K562 (cell line): ENCODE measurements around the gene MAD1L1. TPM values are rescaled to one million over a fixed set of nuclear protein-coding genes. Genes with fewer than 3 reads are reported as not detected.

Experiments
- ATAC-seq: fragments of 200-7000 bp; cut with Tn5 transposase; 3 replicates; pipeline ENCODE4 v1.9.1; 2020; ENCODE audit warnings: moderate library complexity
- BruUV-seq: library from RNA; stranded (reverse); fragments of 400-500 nt; replicated peaks from 2 replicates; lab custom pipeline; 2021; lab: Mats Ljungman, UMichigan
- CTCF ChIA-PET: fragments of 300-600 bp; formaldehyde crosslinking; extraction: SDS; loops from one replicate; lab custom pipeline; 2021; ENCODE audit warnings: low intra/inter-chr PET ratio; lab: Yijun Ruan, JAX
- POLR2A ChIA-PET: fragments of 300-600, 350-650 bp; sonication (Branson Sonifier 250); formaldehyde crosslinking; extraction: SDS; loops from one replicate; lab custom pipeline; 2021; ENCODE audit warnings: antibody characterized with exemption, inconsistent platforms; lab: Yijun Ruan, JAX
- DNase-seq, 4 experiments: peaks; one replicate each; pipeline versions ENCODE4 v3.0.0 to v3.0.0-alpha.2; 2011 to 2018; ENCODE audit warnings: low spot score in 3 of 4, mixed read lengths in 3 of 4; ENCODE audit errors: extremely low read depth in 1 of 4
- FAIRE-seq: peaks from 2 replicates; lab custom pipeline; 2011; peaks lifted over from hg19 to GRCh38; lab: Jason Lieb, UNC
- H2AFZ ChIP-seq: 2 replicates; pipeline ENCODE4 v1.6.0; 2011; ENCODE audit warnings: low read depth, low read length, control low read depth, inconsistent platforms
- H3K27ac ChIP-seq: fragments of 200-600 bp; 3 replicates; pipeline ENCODE4 v1.8.0; 2011; ENCODE audit warnings: low read depth, mild to moderate bottlenecking, control low read depth, inconsistent platforms, low read length, moderate library complexity, mixed read lengths; ENCODE audit errors: extremely low read depth
- H3K27me3 ChIP-seq, 2 experiments: fragments of 300-600 bp in 1 of 2; 2 replicates in 1 of 2; 3 replicates in 1 of 2; pipeline versions ENCODE4 v1.6.0 to v1.8.0; 2011; ENCODE audit warnings: inconsistent platforms in 2 of 2, low read length in 2 of 2, mild to moderate bottlenecking in 1 of 2, mixed read lengths in 1 of 2, moderate library complexity in 1 of 2; ENCODE audit not compliant: control insufficient read depth in 2 of 2, insufficient read depth in 2 of 2
- H3K36me3 ChIP-seq: fragments of 300-600 bp; 3 replicates; pipeline ENCODE4 v1.8.0; 2011; ENCODE audit warnings: mild to moderate bottlenecking, low read length, inconsistent platforms; ENCODE audit not compliant: control insufficient read depth, insufficient read depth
- H3K4me1 ChIP-seq, 2 experiments: fragments of 200-600 bp in 1 of 2; replicated peaks in 1 of 2; 2 replicates in 1 of 2; 3 replicates in 1 of 2; pipeline versions ENCODE4 v1.5.1 to v1.8.0; 2011; ENCODE audit warnings: inconsistent platforms in 2 of 2, low read length in 2 of 2, mild to moderate bottlenecking in 1 of 2, mixed read lengths in 1 of 2, moderate library complexity in 1 of 2; ENCODE audit not compliant: control insufficient read depth in 2 of 2, insufficient read depth in 2 of 2
- H3K4me2 ChIP-seq: 2 replicates; pipeline ENCODE4 v1.6.1; 2011; ENCODE audit warnings: low read length, control low read depth, inconsistent platforms, mixed read lengths; ENCODE audit not compliant: insufficient read depth
- H3K4me3 ChIP-seq: fragments of 200-600 bp; sonication (generic), shearing (Covaris generic); 2 replicates; pipeline ENCODE4 v1.5.1; 2016; ENCODE audit warnings: control low read depth, inconsistent platforms
- H3K79me2 ChIP-seq: fragments of 200-600 bp; 3 replicates; pipeline ENCODE4 v1.8.0; 2011; ENCODE audit warnings: low read length, inconsistent platforms; ENCODE audit not compliant: control insufficient read depth, insufficient read depth
- H3K9ac ChIP-seq, 2 experiments: 2 replicates each; pipeline versions ENCODE4 v1.6.0 to v1.6.1; 2011; ENCODE audit warnings: low read depth in 2 of 2, low read length in 2 of 2, control low read depth in 1 of 2, inconsistent platforms in 1 of 2, mild to moderate bottlenecking in 1 of 2, mixed read lengths in 1 of 2; ENCODE audit not compliant: insufficient read depth in 1 of 2
- H3K9me1 ChIP-seq: one replicate; pipeline ENCODE4 v1.6.0; 2011; ENCODE audit warnings: inconsistent platforms, mild to moderate bottlenecking, low read length, moderate library complexity; ENCODE audit not compliant: control insufficient read depth, insufficient read depth
- H3K9me3 ChIP-seq: replicated peaks from 2 replicates; pipeline ENCODE4 v1.5.1; 2011; ENCODE audit warnings: low read depth, low read length, inconsistent platforms; ENCODE audit not compliant: control insufficient read depth, insufficient read depth
- H4K20me1 ChIP-seq: replicated peaks from 2 replicates; pipeline ENCODE4 v1.6.1; 2011; ENCODE audit warnings: low read length, inconsistent platforms, mixed read lengths; ENCODE audit not compliant: control insufficient read depth, insufficient read depth
- DMBX1 ChIP-seq: fragments of 250-450 bp; sonication (Bioruptor Pico); IDR thresholded peaks from 2 replicates; pipeline ENCODE4 v1.8.0; 2022; ENCODE audit warnings: inconsistent platforms, mild to moderate bottlenecking, moderate library complexity, borderline replicate concordance
- EGR1 ChIP-seq: fragments of 450-650 bp; conservative IDR thresholded peaks from 2 replicates; pipeline ENCODE4 v1.6.1; 2017; ENCODE audit warnings: mild to moderate bottlenecking
- EP300 ChIP-seq: IDR thresholded peaks from 2 replicates; pipeline ENCODE4 v1.6.1; 2012; ENCODE audit warnings: low read length, improper control_type of control experiment
- FIP1L1 ChIP-seq: fragments of 200-400 bp; formaldehyde crosslinking; IDR thresholded peaks from 2 replicates; pipeline ENCODE4 v1.6.1; 2018; ENCODE audit warnings: mild to moderate bottlenecking, low read depth, low read length; ENCODE audit not compliant: poor library complexity, severe bottlenecking
- FOXJ2 ChIP-seq: fragments of 200-800 bp; sonication (Bioruptor generic); IDR thresholded peaks from 2 replicates; pipeline ENCODE4 v1.6.1; 2016; ENCODE audit warnings: missing genetic modification characterization, missing compliant biosample characterization
- HDAC1 ChIP-seq, 2 experiments: fragments of 450-650 bp; IDR thresholded peaks; 2 replicates each; pipeline ENCODE4 v1.6.1; 2016 to 2017; ENCODE audit warnings: inconsistent platforms in 1 of 2, mild to moderate bottlenecking in 1 of 2, moderate library complexity in 1 of 2
- HMG20B ChIP-seq: fragments of 250-450 bp; sonication (Bioruptor Pico); IDR thresholded peaks from 2 replicates; pipeline ENCODE4 v1.5.0; 2021; ENCODE audit warnings: mild to moderate bottlenecking
- KAT7 ChIP-seq: sonication (generic); formaldehyde crosslinking; IDR thresholded peaks from 2 replicates; pipeline ENCODE4 v1.8.0; 2022; ENCODE audit warnings: missing genetic modification reagents, mild to moderate bottlenecking, borderline replicate concordance
- MED1 ChIP-seq: sonication (generic); formaldehyde crosslinking; IDR thresholded peaks from 2 replicates; pipeline ENCODE4 v1.8.1; 2023; ENCODE audit warnings: missing genetic modification reagents, borderline replicate concordance
- MXI1 ChIP-seq: IDR thresholded peaks from 2 replicates; pipeline ENCODE4 v1.6.1; 2011; ENCODE audit warnings: low read depth, mild to moderate bottlenecking, improper control_type of control experiment, low read length
- NEUROD1 ChIP-seq: fragments of 150-350 bp; IDR thresholded peaks from 2 replicates; pipeline ENCODE4 v1.6.1; 2014; ENCODE audit warnings: borderline replicate concordance, low read length, low read depth; ENCODE audit not compliant: partially characterized antibody
- NUFIP1 ChIP-seq: fragments of 450-650 bp; IDR thresholded peaks from 2 replicates; pipeline ENCODE4 v1.6.1; 2018; ENCODE audit not compliant: partially characterized antibody
- OTX1 ChIP-seq: fragments of 450-650 bp; formaldehyde crosslinking; IDR thresholded peaks from 2 replicates; pipeline ENCODE4 v1.4.0; 2022; ENCODE audit warnings: mild to moderate bottlenecking
- RBM22 ChIP-seq: fragments of 200-400 bp; formaldehyde crosslinking; IDR thresholded peaks from 2 replicates; pipeline ENCODE4 v1.6.1; 2018; ENCODE audit warnings: low read length, low read depth; ENCODE audit not compliant: poor library complexity, severe bottlenecking
- SOX6 ChIP-seq: fragments of 450-650 bp; IDR thresholded peaks from 2 replicates; pipeline ENCODE4 v1.6.1; 2014; ENCODE audit warnings: mild to moderate bottlenecking
- SRSF7 ChIP-seq: fragments of 200-400 bp; formaldehyde crosslinking; optimal IDR thresholded peaks from 2 replicates; pipeline ENCODE3; 2017; ENCODE audit warnings: mild to moderate bottlenecking, low read depth, low read length
- STAT5B ChIP-seq: fragments of 250-450 bp; sonication (Bioruptor Pico); IDR thresholded peaks from 2 replicates; pipeline ENCODE4 v1.8.0; 2021; ENCODE audit warnings: mild to moderate bottlenecking, inconsistent platforms
- ZBTB8A ChIP-seq: fragments of 450-650 bp; IDR thresholded peaks from 2 replicates; pipeline ENCODE4 v1.6.1; 2018; ENCODE audit warnings: mild to moderate bottlenecking, moderate library complexity; ENCODE audit not compliant: partially characterized antibody
- ZNF444 ChIP-seq: fragments of 250-450 bp; sonication (Bioruptor Pico); IDR thresholded peaks from 2 replicates; pipeline ENCODE4 v1.4.0; 2020; ENCODE audit warnings: mild to moderate bottlenecking, moderate library complexity
- ZNF551 ChIP-seq: fragments of 250-450 bp; sonication (Bioruptor Pico); IDR thresholded peaks from 2 replicates; pipeline ENCODE4 v1.5.0; 2021; ENCODE audit warnings: mild to moderate bottlenecking, moderate library complexity
- WGBS: fragments of 100-300 bp; shearing (Covaris generic); methylation state at CpG from one replicate; pipeline ENCODE4 v1.1.6; 2016; ENCODE audit warnings: low coverage, mixed read lengths; ENCODE audit not compliant: insufficient coverage; ENCODE audit errors: missing lambda C conversion rate; 5-methylcytosine and 5-hydroxymethylcytosine counted together
- in situ Hi-C: fragments of 300-500 bp; cut with MboI; formaldehyde crosslinking; loops from 4 replicates; pipeline ENCODE4 v1.15.0; 2018; ENCODE audit warnings: inconsistent platforms, mixed read lengths
- intact Hi-C: fragments of 100-400 bp; cut with micrococcal nuclease; formaldehyde crosslinking; loops from 2 replicates; pipeline ENCODE4 v1.14.2; 2022
- polyA plus RNA-seq, 8 experiments: library from polyadenylated mRNA; depleted of rRNA in 4 of 8; stranded (reverse) in 5 of 8; unstranded in 3 of 8; fragments of >200 nt; fragmentation: Nextera tagmentation in 2 of 8; fragmentation: Illumina TruSeq in 1 of 8; extraction: Ambion mirVana in 2 of 8; extraction: Trizol in 1 of 8; gene quantifications; 2 replicates each; pipeline versions ENCODE4 v1.2.1 to v1.2.3, GENCODE V29; 2011 to 2014; ENCODE audit warnings: inconsistent platforms in 1 of 8, missing spikeins in 1 of 8
- total RNA-seq, 7 experiments: library from RNA; depleted of rRNA in 6 of 7; stranded (reverse); fragments of >200 nt in 6 of 7; fragmentation: Illumina TruSeq in 2 of 7; extraction: Trizol in 2 of 7; gene quantifications; 2 replicates each; pipeline versions ENCODE4 v1.2.1 to v1.2.3, GENCODE V29; 2011 to 2021; ENCODE audit warnings: low replicate concordance in 1 of 7

MAD1L1 gene
- total and polyA plus RNA-seq, 9 of the 15 experiments (the other 6 are each of a cell fraction or from before 2014, with no cell fraction given) = 1.7 to 89.7 (median 18.0) TPM

GRCh38 chr7:1981878-1982230 lies 250.9 kb downstream of the MAD1L1 start:
- Histone ChIP-seq H3K9me3 (no peaks in the 10 kb centered on the region), H3K9me1 (no peaks in the 10 kb centered on the region), H3K9ac (no peak overlapping the region), H3K36me3 (peaks cover 12% of the 10 kb centered on the region; the same call in 1 of the 3 replicates), H3K27me3 (no peaks in the 10 kb centered on the region), H4K20me1 (no peaks in the 10 kb centered on the region), H2AFZ (no peak overlapping the region), H3K79me2 (no peaks in the 10 kb centered on the region), H3K4me3 (no peak overlapping the region), H3K27ac (no peak overlapping the region), H3K4me2 (no peak overlapping the region), H3K4me1 (peaks cover 0 to 32% of the 10 kb centered on the region in 2 experiments; a peak in 2 of 5 replicates)
- no peak for DNase-seq
- BruUV-seq = no TSS peak
- intact Hi-C loops (no loop called here), in situ Hi-C loops (no loop called here)
- CTCF ChIA-PET = no interaction called here
- WGBS = 87% methylated on average over 6 of the region's 6 CpGs
- ATAC-seq = no peak
- FAIRE-seq = no peak
- TF ChIP-seq FIP1L1 (no peak), MXI1 (no peak), HMG20B (CRISPR knock-in tag) (no peak), MED1 (CRISPR knock-in tag) (no peak), ZNF444 (CRISPR knock-in tag) (no peak), FOXJ2 (tag) (no peak), EGR1 (no peak), RBM22 (no peak), HDAC1 (IDR thresholded peaks at IDR 0.05) (no peak), DMBX1 (CRISPR knock-in tag) (no peak), SRSF7 (no peak), KAT7 (CRISPR knock-in tag) (no peak), NUFIP1 (no peak), NEUROD1 (no peak), STAT5B (CRISPR knock-in tag) (no peak), SOX6 (no peak), ZBTB8A (no peak), EP300 (no peak), ZNF551 (CRISPR knock-in tag) (no peak), OTX1 (CRISPR knock-in tag) (no peak)
- TF ChIP-seq, all 486 proteins: peak for 0
- POLR2A ChIA-PET = no interaction called here
